HFFc6 (cell line): Measurements from ENCODE around the gene METTL22. TPM values are rescaled to one million over a fixed set of nuclear protein-coding genes. Genes with fewer than 3 reads are reported as not detected.

Source experiments
- DNase-seq: peaks from one replicate; pipeline ENCODE4 v3.0.0-alpha.2; 2018
- H3K27ac Mint-ChIP-seq: 2 replicates; pipeline ENCODE4 v1.8.0; 2020; ENCODE audit warnings: mild to moderate bottlenecking, mixed read lengths
- H3K27me3 Mint-ChIP-seq: 2 replicates; pipeline ENCODE4 v1.8.0; 2021; ENCODE audit warnings: mild to moderate bottlenecking, moderate library complexity, mixed read lengths; ENCODE audit not compliant: insufficient read depth
- H3K36me3 Mint-ChIP-seq: 2 replicates; pipeline ENCODE4 v1.8.0; 2021; ENCODE audit warnings: low read depth, mixed read lengths
- H3K4me1 Mint-ChIP-seq: 2 replicates; pipeline ENCODE4 v1.8.0; 2020; ENCODE audit warnings: low read depth, mixed read lengths
- H3K4me3 Mint-ChIP-seq: 2 replicates; pipeline ENCODE4 v1.8.0; 2020; ENCODE audit warnings: mild to moderate bottlenecking, moderate library complexity, mixed read lengths
- H3K9me3 Mint-ChIP-seq: 2 replicates; pipeline ENCODE4 v1.8.0; 2020; ENCODE audit warnings: mild to moderate bottlenecking, mixed read lengths
- total RNA-seq, 6 experiments: library from RNA; stranded (reverse); fragmentation: NEBNext Ultra II Directional; extraction: Animal tissue kit (Norgen Biotek cat#: 25700); gene quantifications; 2 replicates in 1 of 6; 3 replicates in 5 of 6; pipeline ENCODE4 v1.2.3, GENCODE V29; 2021
- TF ChIP-seq, protein P1 (sequence below): fragments of 200-600 bp; sonication (generic); IDR thresholded peaks from 2 replicates; pipeline ENCODE4 v1.5.0; 2021; ENCODE audit warnings: antibody characterized with exemption, mild to moderate bottlenecking

The METTL22 gene
- total RNA-seq, 6 experiments from 2014 or later, result 33.5 to 38.0 (median 36.0) TPM

DNA sequence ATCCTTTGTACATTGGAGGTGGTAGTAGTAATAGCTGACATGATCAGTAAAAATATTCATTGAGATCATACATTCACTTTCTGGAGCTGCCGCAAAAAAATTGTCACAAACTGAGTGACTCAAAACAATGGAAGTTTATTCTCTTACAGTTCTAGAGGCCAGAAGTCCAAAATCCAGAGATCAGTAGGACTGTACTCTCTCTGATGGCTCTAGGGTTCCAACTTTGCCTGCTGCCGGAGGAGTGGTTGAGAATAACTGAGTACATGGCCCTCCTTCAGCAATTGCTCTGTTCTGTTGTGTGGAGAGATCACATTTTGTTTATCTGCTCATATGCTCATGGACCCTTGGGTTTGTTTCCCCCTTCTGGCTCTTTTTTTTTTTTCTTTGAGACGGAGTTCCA is 76.5 kb downstream of the METTL22 start:
- H3K36me3 Mint-ChIP-seq, result no peaks in the 10 kb centered on the region
- H3K4me1 Mint-ChIP-seq, result no peaks in the 10 kb centered on the region
- H3K4me3 Mint-ChIP-seq, result no peak overlapping the region
- TF ChIP-seq, protein P1, sequence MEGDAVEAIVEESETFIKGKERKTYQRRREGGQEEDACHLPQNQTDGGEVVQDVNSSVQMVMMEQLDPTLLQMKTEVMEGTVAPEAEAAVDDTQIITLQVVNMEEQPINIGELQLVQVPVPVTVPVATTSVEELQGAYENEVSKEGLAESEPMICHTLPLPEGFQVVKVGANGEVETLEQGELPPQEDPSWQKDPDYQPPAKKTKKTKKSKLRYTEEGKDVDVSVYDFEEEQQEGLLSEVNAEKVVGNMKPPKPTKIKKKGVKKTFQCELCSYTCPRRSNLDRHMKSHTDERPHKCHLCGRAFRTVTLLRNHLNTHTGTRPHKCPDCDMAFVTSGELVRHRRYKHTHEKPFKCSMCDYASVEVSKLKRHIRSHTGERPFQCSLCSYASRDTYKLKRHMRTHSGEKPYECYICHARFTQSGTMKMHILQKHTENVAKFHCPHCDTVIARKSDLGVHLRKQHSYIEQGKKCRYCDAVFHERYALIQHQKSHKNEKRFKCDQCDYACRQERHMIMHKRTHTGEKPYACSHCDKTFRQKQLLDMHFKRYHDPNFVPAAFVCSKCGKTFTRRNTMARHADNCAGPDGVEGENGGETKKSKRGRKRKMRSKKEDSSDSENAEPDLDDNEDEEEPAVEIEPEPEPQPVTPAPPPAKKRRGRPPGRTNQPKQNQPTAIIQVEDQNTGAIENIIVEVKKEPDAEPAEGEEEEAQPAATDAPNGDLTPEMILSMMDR, result no peak
- DNase-seq, result no peak
- H3K27me3 Mint-ChIP-seq, result peaks cover 32% of the 10 kb centered on the region
- no peaks in the 10 kb centered on the region for H3K9me3 Mint-ChIP-seq
- H3K27ac Mint-ChIP-seq, result no peak overlapping the region

Other genes starting within 250 kb of the METTL22 start
- not detected for gene TMEM114, start 31.2 kb upstream of the METTL22 start, total RNA-seq
- 1 to 10 TPM in 1 of 6 experiments, under 1 TPM in 5; 0.51 to 1.3 (median 0.59) TPM for gene ABAT, start 52.9 kb downstream of the METTL22 start, total RNA-seq
- 1 to 10 TPM; 5.2 to 9.1 (median 6.9) TPM for gene TMEM186, start 175.9 kb downstream of the METTL22 start, total RNA-seq
- 10 to 100 TPM; 38.9 to 48.5 (median 44.3) TPM for gene PMM2, start 176.1 kb downstream of the METTL22 start, total RNA-seq
- 100 to 1,000 TPM in 3 of 6 experiments, 10 to 100 TPM in 3; 91.4 to 114 (median 97.9) TPM for gene CARHSP1, start 247.3 kb downstream of the METTL22 start, total RNA-seq